Caco-2 (cell line): ENCODE measurements around the gene THRB. TPM values are rescaled to one million over a fixed set of nuclear protein-coding genes. Genes with fewer than 3 reads are reported as not detected.

Experiments
- BruUV-seq: library from RNA; stranded (reverse); fragments of 400-500 nt; replicated peaks from 2 replicates; lab custom pipeline; 2021; lab: Mats Ljungman, UMichigan
- CTCF ChIA-PET: fragments of 300-600 bp; sonication (Branson Sonifier 250); formaldehyde crosslinking; loops from one replicate; lab custom pipeline; 2022; ENCODE audit warnings: antibody characterized with exemption; lab: Charles Lee
- POLR2A ChIA-PET: fragments of 300-600 bp; sonication (Branson Sonifier 250); formaldehyde crosslinking; loops from one replicate; lab custom pipeline; 2022; ENCODE audit warnings: antibody characterized with exemption; lab: Charles Lee
- DNase-seq, 2 experiments: peaks; one replicate each; pipeline versions ENCODE4 v3.0.0 to v3.0.0-alpha.2; 2020 to 2022
- H3K27me3 ChIP-seq: replicated peaks from 2 replicates; pipeline ENCODE4 v1.6.0; 2011; ENCODE audit warnings: low read length; ENCODE audit not compliant: control insufficient read depth, insufficient read depth
- H3K36me3 ChIP-seq: 2 replicates; pipeline ENCODE4 v1.5.1; 2011; ENCODE audit warnings: low read length; ENCODE audit not compliant: control insufficient read depth, insufficient read depth
- H3K4me1 ChIP-seq: fragments of 250-450 bp; sonication (Bioruptor Pico); 2 replicates; pipeline ENCODE4 v1.5.1; 2020; ENCODE audit warnings: mild to moderate bottlenecking
- H3K4me3 ChIP-seq: 2 replicates; pipeline ENCODE4 v1.5.1; 2011; ENCODE audit warnings: low read depth, mild to moderate bottlenecking, control low read depth, low read length
- H3K9me3 ChIP-seq: fragments of 250-450 bp; sonication (Bioruptor Pico); 2 replicates; pipeline ENCODE4 v1.5.1; 2020; ENCODE audit warnings: mild to moderate bottlenecking, moderate library complexity
- H3K27ac Mint-ChIP-seq: one replicate; pipeline ENCODE4 v1.8.0; 2022; ENCODE audit warnings: mixed read lengths; ENCODE audit not compliant: unreplicated experiment
- H3K27me3 Mint-ChIP-seq: one replicate; pipeline ENCODE4 v1.8.0; 2022; ENCODE audit warnings: mixed read lengths; ENCODE audit not compliant: insufficient read depth, unreplicated experiment
- H3K36me3 Mint-ChIP-seq: one replicate; pipeline ENCODE4 v1.8.0; 2022; ENCODE audit warnings: mild to moderate bottlenecking, mixed read lengths; ENCODE audit not compliant: insufficient read depth, unreplicated experiment
- H3K4me1 Mint-ChIP-seq: one replicate; pipeline ENCODE4 v1.8.0; 2022; ENCODE audit warnings: low read depth, mixed read lengths; ENCODE audit not compliant: unreplicated experiment
- H3K4me3 Mint-ChIP-seq: one replicate; pipeline ENCODE4 v1.8.0; 2022; ENCODE audit warnings: mild to moderate bottlenecking, moderate library complexity, mixed read lengths; ENCODE audit not compliant: unreplicated experiment
- H3K9me3 Mint-ChIP-seq: one replicate; pipeline ENCODE4 v1.8.0; 2022; ENCODE audit warnings: mixed read lengths; ENCODE audit not compliant: unreplicated experiment
- intact Hi-C: fragments of 100-400 bp; cut with micrococcal nuclease; formaldehyde crosslinking; loops from one replicate; pipeline ENCODE4 v1.10.0; 2022; ENCODE audit not compliant: unreplicated experiment
- total RNA-seq: library from RNA; stranded (reverse); gene quantifications from 2 replicates; pipeline ENCODE4 v1.2.3, GENCODE V29; 2022
- TF ChIP-seq, protein P1 (sequence below), 2 experiments: fragments of 200-600 bp in 1 of 2; IDR thresholded peaks; 1 replicate in 1 of 2; 2 replicates in 1 of 2; pipeline versions ENCODE4 v1.5.1 to v1.8.0; 2011 to 2022; ENCODE audit warnings: antibody characterized with exemption in 1 of 2, control low read depth in 1 of 2, inconsistent platforms in 1 of 2, low read depth in 1 of 2, low read length in 1 of 2, mild to moderate bottlenecking in 1 of 2, moderate library complexity in 1 of 2; ENCODE audit not compliant: insufficient read depth in 1 of 2, severe bottlenecking in 1 of 2, unreplicated experiment in 1 of 2

Gene THRB
- total RNA-seq, 1 experiment from 2014 or later = 19.4 TPM

DNA sequence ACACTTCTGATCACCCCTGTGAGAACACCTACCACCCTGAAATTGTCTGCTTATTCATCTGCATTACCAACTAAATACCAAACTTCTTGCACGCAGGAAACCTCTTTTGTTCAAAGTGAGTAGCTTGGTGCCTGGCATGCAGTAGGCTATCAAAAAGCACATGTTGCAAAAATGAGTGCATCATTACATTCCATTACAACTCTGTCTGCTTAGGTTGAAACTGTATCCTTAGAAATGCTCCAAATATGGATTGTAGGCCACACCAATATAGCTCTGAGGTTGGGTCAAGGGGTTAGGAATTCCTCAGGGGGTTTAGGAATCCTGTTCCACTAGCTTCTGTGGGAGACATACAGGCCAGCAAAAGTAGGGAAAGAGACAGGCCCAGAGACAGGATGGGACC lies 107.2 kb downstream of the THRB start:
- Histone ChIP-seq H3K4me1 (peaks cover 30% of the 10 kb centered on the region), H3K27me3 (no peaks in the 10 kb centered on the region), H3K36me3 (no peaks in the 10 kb centered on the region; the same call in 1 of the 2 replicates), H3K4me3 (no peak overlapping the region), H3K9me3 (no peaks in the 10 kb centered on the region)
- ChIA-PET CTCF (no interaction called here), POLR2A (no interaction called here)
- intact Hi-C loops = no loop called here
- Mint-ChIP-seq H3K9me3 (no peaks in the 10 kb centered on the region), H3K36me3 (no peaks in the 10 kb centered on the region), H3K27me3 (no peaks in the 10 kb centered on the region), H3K4me1 (peaks cover 7% of the 10 kb centered on the region), H3K4me3 (no peak overlapping the region), H3K27ac (no peak overlapping the region)
- BruUV-seq = no TSS peak
- no peak for DNase-seq
- TF ChIP-seq, protein P1, sequence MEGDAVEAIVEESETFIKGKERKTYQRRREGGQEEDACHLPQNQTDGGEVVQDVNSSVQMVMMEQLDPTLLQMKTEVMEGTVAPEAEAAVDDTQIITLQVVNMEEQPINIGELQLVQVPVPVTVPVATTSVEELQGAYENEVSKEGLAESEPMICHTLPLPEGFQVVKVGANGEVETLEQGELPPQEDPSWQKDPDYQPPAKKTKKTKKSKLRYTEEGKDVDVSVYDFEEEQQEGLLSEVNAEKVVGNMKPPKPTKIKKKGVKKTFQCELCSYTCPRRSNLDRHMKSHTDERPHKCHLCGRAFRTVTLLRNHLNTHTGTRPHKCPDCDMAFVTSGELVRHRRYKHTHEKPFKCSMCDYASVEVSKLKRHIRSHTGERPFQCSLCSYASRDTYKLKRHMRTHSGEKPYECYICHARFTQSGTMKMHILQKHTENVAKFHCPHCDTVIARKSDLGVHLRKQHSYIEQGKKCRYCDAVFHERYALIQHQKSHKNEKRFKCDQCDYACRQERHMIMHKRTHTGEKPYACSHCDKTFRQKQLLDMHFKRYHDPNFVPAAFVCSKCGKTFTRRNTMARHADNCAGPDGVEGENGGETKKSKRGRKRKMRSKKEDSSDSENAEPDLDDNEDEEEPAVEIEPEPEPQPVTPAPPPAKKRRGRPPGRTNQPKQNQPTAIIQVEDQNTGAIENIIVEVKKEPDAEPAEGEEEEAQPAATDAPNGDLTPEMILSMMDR (IDR thresholded peaks at IDR 0.05; ENCODE audit: insufficient read depth in 1 of 2, low read depth in 1 of 2, low read length in 1 of 2, severe bottlenecking in 1 of 2, unreplicated experiment in 1 of 2) = no peak

DNA sequence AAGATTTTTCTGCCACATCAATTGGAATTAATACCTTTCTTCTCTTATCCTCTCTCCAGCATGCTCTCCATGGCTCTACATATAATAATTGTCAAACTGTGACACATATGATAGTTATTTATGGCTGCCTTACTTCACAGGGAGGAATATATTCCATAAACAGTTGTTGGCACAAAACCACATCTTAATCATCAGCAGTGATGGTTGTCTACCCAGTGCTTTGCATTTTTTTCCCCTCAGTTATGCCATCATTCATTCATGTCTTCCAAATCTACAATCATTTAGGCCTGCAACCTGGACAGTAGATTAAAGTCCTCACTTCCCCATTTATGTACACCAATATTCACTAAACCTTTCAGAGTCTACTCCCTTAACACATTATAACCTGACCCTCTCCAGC lies 107.7 kb downstream of the THRB start:
- peaks cover 7% of the 10 kb centered on the region for H3K4me1 Mint-ChIP-seq
- CTCF ChIA-PET = no interaction called here
- Histone ChIP-seq H3K9me3 (no peaks in the 10 kb centered on the region), H3K36me3 (no peaks in the 10 kb centered on the region; the same call in 1 of the 2 replicates), H3K4me3 (no peak overlapping the region), H3K27me3 (no peaks in the 10 kb centered on the region), H3K4me1 (peaks cover 30% of the 10 kb centered on the region)
- BruUV-seq = no TSS peak
- POLR2A ChIA-PET = no interaction called here
- no peak overlapping the region for H3K27ac Mint-ChIP-seq
- H3K4me3 Mint-ChIP-seq = no peak overlapping the region
- H3K36me3 Mint-ChIP-seq = no peaks in the 10 kb centered on the region
- no peaks in the 10 kb centered on the region for H3K27me3 Mint-ChIP-seq
- H3K9me3 Mint-ChIP-seq = no peaks in the 10 kb centered on the region
- TF ChIP-seq, protein P1 (IDR thresholded peaks at IDR 0.05; ENCODE audit: insufficient read depth in 1 of 2, low read depth in 1 of 2, low read length in 1 of 2, severe bottlenecking in 1 of 2, unreplicated experiment in 1 of 2) = no peak
- no peak for DNase-seq
- intact Hi-C loops = no loop called here

DNA sequence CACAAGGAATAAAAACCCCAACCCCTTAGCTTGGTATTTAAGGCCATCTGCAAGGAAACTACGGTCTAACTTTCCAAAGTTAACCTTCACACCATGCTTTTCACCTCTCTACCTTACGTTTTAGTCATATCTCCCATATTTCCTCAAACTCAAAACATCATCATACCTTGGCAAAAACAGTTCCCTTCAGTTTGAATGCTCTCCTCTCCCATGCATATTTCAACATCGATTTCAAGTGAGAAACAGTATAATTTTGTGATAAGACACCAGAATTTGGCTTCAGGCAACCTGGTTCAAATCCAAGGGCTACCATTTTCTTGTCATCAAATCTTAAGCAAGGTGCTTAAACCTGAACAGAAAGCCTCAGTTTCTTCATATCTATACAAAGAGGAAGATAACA lies 108.2 kb downstream of the THRB start:
- Histone ChIP-seq H3K4me3 (no peak overlapping the region), H3K36me3 (no peaks in the 10 kb centered on the region; the same call in 1 of the 2 replicates), H3K4me1 (peaks cover 30% of the 10 kb centered on the region), H3K27me3 (no peaks in the 10 kb centered on the region), H3K9me3 (no peaks in the 10 kb centered on the region)
- CTCF ChIA-PET = no interaction called here
- no peak overlapping the region for H3K4me3 Mint-ChIP-seq
- no peaks in the 10 kb centered on the region for H3K9me3 Mint-ChIP-seq
- BruUV-seq = no TSS peak
- H3K27me3 Mint-ChIP-seq = no peaks in the 10 kb centered on the region
- H3K36me3 Mint-ChIP-seq = no peaks in the 10 kb centered on the region
- POLR2A ChIA-PET = no interaction called here
- no peak overlapping the region for H3K27ac Mint-ChIP-seq
- no peak for DNase-seq
- TF ChIP-seq, protein P1 (IDR thresholded peaks at IDR 0.05; ENCODE audit: insufficient read depth in 1 of 2, low read depth in 1 of 2, low read length in 1 of 2, severe bottlenecking in 1 of 2, unreplicated experiment in 1 of 2) = no peak
- intact Hi-C loops = no loop called here
- H3K4me1 Mint-ChIP-seq = peaks cover 2% of the 10 kb centered on the region
